Stimulated activated CD4-positive, alpha-beta T cell treated with anti-CD3 and anti-CD28 coated beads, Interleukin-4, amount 100 ng/mL, for 24 hours (primary cell): ENCODE data around the gene DDX19B.

ENCODE experiments used
- DNase-seq: peaks from one replicate; pipeline ENCODE4 v3.0.0-alpha.2; 2020

DDX19B gene

GRCh38 chr16:70364399-70364798, 65.4 kb downstream of the DDX19B start:
- no peak for DNase-seq

- DNase-seq, result peak; percentile 36
These were observed 71.2 kb downstream of the DDX19B start for GRCh38 chr16:70370145-70370544.

- DNase-seq, result no peak
These were observed 71.9 kb downstream of the DDX19B start for GRCh38 chr16:70370924-70371323.

- DNase-seq, result no peak
These were observed 74.1 kb downstream of the DDX19B start for GRCh38 chr16:70372921-70373728.

GRCh38 chr16:70374213-70374612, 75.2 kb downstream of the DDX19B start:
- DNase-seq, result no peak

GRCh38 chr16:70375636-70376611, 76.9 kb downstream of the DDX19B start:
- no peak for DNase-seq

- no peak for DNase-seq
These were observed 78.8 kb downstream of the DDX19B start for GRCh38 chr16:70377782-70378181.

- DNase-seq, result no peak
These were observed 80.0 kb downstream of the DDX19B start for GRCh38 chr16:70378869-70379493.

GRCh38 chr16:70380248-70380918, 81.4 kb downstream of the DDX19B start:
- peak; percentile 87 for DNase-seq

- DNase-seq, result peak; percentile 97
These were observed 82.1 kb downstream of the DDX19B start for GRCh38 chr16:70380919-70381603.

- no peak for DNase-seq
These were observed 82.8 kb downstream of the DDX19B start for GRCh38 chr16:70381604-70382342.

- DNase-seq, result no peak
These were observed 84.5 kb downstream of the DDX19B start for GRCh38 chr16:70383421-70383960.
